HG03064 (cell line): ENCODE data around the gene ARHGEF7.

Experiments
- ATAC-seq: cut with Tn5 transposase; IDR thresholded peaks from one replicate; pipeline ENCODE4 v1.9.1; 2021; ENCODE audit warnings: low read depth; ENCODE audit not compliant: unreplicated experiment

The ARHGEF7 gene

GRCh38 chr13:111165241-111166010, 50.3 kb downstream of the ARHGEF7 start:
- ATAC-seq, result peak; percentile 65

DNA sequence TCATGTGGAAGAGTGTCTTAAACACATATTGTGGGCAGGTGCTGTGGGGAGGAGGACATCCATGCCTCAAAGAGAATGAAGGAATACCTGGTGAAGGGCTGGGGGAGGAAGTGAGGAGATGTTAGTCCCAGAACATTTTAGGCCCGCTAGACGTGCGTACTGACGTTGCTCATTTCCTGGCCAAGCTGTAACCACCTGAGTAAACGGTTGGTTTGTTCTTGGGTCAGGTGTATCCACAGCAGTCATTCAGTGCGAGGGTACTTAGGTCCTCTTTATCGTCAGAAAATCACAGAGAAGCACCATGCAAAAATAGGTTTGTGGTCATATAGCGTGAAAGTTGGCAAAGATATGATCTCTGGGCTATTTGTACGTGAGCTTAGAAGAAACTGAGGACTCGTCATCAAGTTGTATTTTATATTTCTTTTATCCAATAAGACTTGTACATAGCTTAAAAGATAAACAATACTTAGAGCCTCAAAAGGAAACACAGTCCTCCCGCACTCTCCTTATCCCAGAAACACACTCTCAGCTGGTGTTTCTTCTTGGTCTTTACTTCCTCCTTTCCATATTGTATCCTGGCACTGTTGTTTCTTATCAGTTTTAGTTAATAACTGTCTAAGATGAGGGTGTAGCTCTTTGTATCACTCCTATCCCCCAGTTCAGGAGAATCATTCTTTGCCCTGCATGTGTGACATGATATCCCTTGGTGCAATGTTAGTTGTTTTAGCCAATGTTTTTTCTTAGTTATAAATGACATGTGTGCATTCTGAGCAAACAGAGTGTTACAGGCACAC, 52.0 kb downstream of the ARHGEF7 start:
- ATAC-seq, result no peak

DNA sequence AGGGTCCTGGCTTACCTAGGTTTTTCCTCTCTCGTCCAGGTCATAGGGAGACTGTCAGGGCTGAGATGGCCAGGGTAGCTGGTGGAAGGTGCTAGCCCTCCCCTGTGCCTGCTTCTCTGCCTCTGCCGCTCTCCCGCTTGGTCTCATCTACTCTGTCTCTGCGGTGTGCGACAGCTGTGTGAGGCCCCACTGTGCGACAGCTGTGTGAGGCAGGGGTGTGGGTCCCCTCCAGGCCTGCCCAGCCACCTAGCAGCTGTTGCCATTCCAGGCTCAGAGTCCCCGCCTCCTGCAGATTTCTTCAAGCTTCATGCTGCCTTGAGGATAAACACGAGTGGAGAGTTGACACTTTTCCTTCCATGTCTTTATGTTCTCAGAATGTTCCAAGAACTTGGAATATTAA, 53.0 kb downstream of the ARHGEF7 start:
- ATAC-seq, result no peak

- no peak for ATAC-seq
Measured at GRCh38 chr13:111171112-111171511, 56.0 kb downstream of the ARHGEF7 start.

- ATAC-seq, result no peak
Measured at GRCh38 chr13:111171629-111172028, 56.5 kb downstream of the ARHGEF7 start.

- ATAC-seq, result no peak
Measured at GRCh38 chr13:111174377-111175114, 59.4 kb downstream of the ARHGEF7 start.

GRCh38 chr13:111175372-111175771, 60.3 kb downstream of the ARHGEF7 start:
- no peak for ATAC-seq

DNA sequence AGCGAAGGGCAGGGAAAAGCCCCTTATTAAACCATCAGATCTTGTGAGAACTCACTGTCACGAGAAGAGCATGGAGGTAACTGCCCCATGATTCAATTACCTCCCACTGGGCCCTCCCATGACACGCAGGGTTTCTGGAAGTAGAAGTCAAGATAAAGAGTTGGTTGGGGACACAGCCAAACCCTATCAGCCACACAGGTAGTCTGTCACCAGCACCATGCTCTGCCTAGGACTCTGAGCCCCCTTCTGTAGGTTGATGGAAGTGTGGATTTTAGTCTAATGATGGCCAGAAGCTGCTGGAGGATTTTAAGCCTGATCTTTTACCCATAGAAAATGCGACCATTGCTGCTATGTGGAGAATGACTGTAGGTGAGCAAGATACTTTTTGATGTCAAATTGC, 60.8 kb downstream of the ARHGEF7 start:
- ATAC-seq, result no peak

DNA sequence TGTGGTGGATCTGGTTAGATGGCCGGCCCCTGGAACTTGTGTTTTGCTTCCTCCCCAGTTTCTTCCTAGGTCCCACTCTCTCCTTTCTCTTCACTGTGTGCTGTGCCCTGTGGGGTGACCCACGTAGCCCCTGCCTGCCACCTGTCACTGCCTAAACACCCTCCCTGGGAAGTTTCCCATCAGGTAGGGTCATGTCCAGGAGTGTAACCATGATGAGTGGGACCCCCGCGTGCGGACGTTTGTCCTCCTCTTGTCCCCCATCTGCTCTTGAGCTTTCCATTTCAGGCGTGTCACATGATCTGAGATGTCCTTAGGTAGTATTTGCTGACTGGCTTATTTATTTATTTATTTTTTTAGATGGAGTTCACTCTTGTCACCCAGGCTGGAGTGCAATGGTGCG, 61.3 kb downstream of the ARHGEF7 start:
- ATAC-seq, result no peak

DNA sequence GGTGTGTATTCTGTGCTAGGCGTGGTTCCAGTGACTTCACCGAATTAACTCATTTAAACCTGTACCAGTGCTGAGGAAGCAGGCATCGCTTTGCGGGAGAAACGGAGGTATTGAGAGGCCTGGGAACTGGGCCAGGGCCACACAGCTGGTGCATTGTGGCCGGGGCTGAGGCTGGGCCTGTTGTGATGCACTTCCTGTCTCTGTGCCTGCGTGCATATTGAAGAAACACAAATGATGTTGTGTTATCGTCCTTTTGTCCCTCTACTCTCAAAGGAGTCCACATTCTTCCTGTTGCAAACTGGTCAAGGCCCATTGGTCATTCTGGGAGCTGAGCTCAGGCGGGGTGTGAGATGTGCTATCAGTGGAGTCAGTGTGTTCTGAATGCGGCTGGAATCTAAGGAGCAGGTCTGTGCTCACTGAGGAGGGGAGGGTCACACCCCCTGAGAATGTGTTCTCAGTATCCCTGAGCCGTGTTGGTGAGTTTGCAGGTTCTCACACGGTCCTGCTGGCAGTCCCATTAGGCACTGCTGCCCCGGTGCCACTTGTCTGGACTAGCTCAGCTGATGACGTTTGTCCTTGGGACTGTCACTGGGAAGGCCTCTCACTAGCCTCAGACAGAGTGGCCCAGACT, 62.1 kb downstream of the ARHGEF7 start:
- ATAC-seq, result peak; percentile 88

DNA sequence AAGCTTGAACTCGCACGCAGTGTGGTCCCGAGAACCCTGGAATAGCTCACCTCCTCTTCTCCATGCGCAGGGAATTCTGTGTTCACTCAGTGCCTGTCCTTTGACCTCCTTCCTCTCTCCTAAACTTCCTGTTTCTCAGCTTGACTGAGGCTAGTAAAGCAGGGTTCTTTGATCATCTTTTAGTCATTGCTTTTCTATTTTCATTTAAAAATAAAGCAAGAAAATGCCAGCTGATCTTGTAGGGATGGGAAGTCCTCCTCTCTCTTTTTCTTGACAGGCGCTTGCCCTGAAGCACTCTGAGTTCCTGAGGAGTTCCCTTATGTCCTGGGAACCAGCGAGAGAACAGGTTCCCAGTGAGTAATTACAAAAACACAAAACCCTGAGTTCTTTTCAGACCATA, 62.8 kb downstream of the ARHGEF7 start:
- no peak for ATAC-seq

GRCh38 chr13:111178402-111178801, 63.3 kb downstream of the ARHGEF7 start:
- ATAC-seq, result no peak

- no peak for ATAC-seq
Measured at GRCh38 chr13:111179908-111180760, 65.0 kb downstream of the ARHGEF7 start.

GRCh38 chr13:111181977-111182376, 66.9 kb downstream of the ARHGEF7 start:
- ATAC-seq, result no peak

- ATAC-seq, result no peak
Measured at GRCh38 chr13:111183087-111183645, 68.1 kb downstream of the ARHGEF7 start.

DNA sequence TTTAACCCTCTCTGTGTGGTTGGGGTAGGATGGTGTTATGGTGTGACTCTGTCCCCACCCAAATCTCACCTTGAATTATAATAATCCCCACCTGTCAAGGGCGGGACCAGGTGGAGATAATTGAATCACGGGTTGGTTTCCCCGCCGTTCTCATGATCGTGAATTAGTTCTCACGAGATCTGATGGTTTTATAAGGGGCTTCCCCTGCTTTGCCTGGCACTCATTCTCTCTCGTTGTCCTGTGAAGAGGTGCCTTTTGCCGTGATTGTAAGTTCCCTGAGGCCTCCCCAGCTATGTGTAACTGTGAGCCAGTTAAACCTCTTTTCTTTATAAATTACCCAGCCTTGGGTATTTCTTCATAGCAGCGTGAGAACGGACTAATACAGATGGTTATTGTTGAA, 68.8 kb downstream of the ARHGEF7 start:
- ATAC-seq, result no peak

DNA sequence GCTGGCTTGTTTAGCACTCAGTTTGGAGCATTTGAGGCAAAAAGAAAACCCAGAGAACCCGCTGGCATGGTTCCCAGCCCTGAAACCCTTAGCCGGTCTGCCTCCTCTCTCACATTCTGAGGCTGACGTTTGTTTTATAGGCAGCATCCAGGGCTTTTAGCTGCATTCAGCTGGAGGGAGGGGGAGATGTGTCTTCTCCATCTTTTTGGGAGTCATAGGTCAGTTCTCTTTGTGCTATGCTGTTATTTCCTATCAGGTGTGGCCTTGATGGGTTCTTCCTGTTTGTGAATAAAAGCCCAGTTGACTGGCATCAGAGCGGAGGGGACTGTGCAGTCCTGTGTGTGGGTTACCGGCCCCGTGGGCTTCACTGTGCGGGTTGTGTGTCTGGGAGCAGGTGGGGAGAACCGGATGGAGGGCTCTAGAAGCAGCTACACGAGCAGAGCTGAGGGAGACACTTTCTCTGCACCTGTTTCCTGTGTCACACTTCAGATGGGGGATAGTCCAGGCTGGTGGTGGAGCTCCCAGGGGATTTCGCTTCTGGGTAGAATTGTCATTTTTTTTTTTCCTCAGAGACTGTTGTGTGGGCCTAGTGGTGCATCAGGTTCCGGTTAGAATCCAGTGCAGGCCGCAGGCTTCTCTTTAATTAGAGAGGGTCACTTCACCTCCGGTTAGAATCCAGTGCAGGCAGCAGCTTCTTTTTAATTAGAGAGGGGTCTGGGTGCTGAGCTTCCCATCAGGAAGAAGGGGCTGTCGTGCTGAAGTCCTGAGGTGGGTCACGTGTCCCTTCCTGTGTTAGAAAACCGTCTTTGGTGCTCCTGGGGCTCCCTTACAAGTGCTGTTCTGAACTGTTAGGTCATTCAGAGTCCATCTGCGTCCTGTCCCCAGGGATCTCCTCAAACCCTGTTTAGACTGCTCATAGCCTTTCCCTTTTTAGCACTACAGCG, 69.6 kb downstream of the ARHGEF7 start:
- ATAC-seq, result peak; percentile 87

GRCh38 chr13:111186305-111186935, 71.3 kb downstream of the ARHGEF7 start:
- ATAC-seq, result no peak
